ENCODE data around the gene ZNF398.

- TF ChIP-seq, protein P1, sequence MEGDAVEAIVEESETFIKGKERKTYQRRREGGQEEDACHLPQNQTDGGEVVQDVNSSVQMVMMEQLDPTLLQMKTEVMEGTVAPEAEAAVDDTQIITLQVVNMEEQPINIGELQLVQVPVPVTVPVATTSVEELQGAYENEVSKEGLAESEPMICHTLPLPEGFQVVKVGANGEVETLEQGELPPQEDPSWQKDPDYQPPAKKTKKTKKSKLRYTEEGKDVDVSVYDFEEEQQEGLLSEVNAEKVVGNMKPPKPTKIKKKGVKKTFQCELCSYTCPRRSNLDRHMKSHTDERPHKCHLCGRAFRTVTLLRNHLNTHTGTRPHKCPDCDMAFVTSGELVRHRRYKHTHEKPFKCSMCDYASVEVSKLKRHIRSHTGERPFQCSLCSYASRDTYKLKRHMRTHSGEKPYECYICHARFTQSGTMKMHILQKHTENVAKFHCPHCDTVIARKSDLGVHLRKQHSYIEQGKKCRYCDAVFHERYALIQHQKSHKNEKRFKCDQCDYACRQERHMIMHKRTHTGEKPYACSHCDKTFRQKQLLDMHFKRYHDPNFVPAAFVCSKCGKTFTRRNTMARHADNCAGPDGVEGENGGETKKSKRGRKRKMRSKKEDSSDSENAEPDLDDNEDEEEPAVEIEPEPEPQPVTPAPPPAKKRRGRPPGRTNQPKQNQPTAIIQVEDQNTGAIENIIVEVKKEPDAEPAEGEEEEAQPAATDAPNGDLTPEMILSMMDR (conservative IDR thresholded peaks at IDR 0.05; ENCODE audit: low read length), result no peak
- TF ChIP-seq EZH2phosphoT487 (IDR thresholded peaks at IDR 0.05; ENCODE audit: borderline replicate concordance, low read depth, low read length), result no peak
These were observed 19.5 kb downstream of the ZNF398 start for GRCh38 chr7:149166630-149167352.

All from OCI-LY7 (cell line).